GM18505 (cell line): ENCODE results near the gene TMBIM4.

ENCODE experiments used
- ATAC-seq: cut with Tn5 transposase; IDR thresholded peaks from one replicate; pipeline ENCODE4 v1.9.1; 2021; ENCODE audit not compliant: unreplicated experiment
- POLR2A ChIP-seq: IDR thresholded peaks from 4 replicates; pipeline ENCODE4 v1.6.1; 2011; ENCODE audit warnings: borderline replicate concordance; ENCODE audit not compliant: insufficient read depth, insufficient read length; ENCODE audit errors: extremely low read depth

TMBIM4 gene

GRCh38 chr12:66117242-66117641 is 52.6 kb downstream of the TMBIM4 start:
- no peak for ATAC-seq
- TF ChIP-seq POLR2A = no peak

GRCh38 chr12:66115071-66115600 is 54.7 kb downstream of the TMBIM4 start:
- ATAC-seq = no peak
- no peak for TF ChIP-seq POLR2A

DNA sequence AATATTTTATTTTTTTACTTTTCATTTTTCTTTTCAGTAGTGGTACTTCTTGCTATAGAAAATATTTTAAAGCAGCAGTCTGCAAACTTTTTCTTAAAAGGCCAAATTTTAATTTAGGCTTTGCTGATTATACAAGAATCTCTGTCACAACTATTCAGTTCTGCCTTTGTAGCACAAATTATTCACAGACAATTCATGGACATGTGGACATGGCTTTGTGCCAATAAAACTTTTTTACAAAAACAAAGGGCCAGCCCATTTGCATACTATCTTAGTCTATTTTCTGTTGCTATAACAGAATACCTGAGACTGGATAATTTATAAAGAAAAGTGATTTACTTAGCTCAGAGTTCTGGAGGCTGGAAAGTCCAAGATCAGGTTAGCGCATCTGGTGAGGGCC is 56.3 kb downstream of the TMBIM4 start:
- TF ChIP-seq POLR2A = no peak
- no peak for ATAC-seq

DNA sequence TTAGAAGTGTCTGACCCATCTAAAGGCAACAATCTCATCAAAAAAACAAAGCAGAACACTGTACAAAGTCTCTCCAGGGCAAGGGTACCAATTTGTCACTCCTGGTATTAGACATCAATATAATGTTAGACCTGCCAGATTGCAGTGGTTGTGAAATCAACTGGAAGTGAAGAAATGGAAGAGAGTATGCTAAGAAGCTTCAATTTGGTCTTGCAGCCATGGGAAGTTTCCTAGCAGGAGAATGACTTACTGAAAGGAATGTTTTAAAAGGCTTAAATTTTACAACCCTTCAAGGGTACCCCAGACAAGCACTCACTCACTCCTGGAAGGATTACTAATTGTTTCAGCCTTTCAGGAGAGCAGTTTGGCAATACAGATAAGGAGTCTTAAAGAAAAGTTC is 58.2 kb downstream of the TMBIM4 start:
- no peak for ATAC-seq
- no peak for TF ChIP-seq POLR2A

GRCh38 chr12:66109056-66109455 is 60.7 kb downstream of the TMBIM4 start:
- no peak for ATAC-seq
- TF ChIP-seq POLR2A = no peak

DNA sequence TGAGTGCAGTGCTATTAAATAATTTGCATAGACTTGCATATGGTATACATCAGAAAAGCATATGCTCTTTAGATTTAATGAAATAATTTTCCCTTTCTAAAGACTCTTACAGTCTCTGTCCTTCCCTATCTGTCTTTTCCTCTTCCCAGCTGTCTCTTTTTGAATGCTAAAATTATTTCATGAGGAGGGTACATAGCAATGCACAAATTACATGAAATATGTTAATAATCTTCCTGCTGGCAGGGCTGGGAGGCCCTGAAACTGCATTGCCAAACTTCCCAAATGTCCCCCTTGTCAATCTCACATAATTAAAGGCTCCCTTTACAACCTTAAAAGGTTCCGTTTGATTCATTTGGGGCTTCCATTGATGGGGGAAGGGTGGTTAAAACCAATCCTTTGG is 61.4 kb downstream of the TMBIM4 start:
- TF ChIP-seq POLR2A = no peak
- ATAC-seq = no peak

DNA sequence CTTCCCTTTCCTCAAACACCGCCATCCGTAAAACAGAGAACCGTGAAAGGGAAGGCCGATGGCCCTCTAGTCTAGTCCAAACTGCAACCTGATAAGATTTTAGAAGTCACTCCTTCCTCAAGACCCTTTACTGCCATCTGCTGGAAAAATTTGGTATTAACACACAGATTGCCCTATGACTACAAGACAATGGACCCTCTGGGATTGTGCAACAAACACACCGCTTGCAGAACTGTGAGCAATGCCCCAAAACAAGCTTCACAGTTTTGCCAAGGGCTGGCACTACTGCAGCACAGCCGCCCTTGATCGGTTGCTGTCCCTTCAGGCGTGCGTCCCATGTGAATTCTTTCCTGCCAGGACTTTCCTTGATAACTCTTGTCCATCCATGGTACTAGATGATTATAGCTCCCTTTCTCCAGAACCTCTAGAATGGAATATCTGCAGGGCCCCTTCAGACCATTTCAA is 62.3 kb downstream of the TMBIM4 start:
- no peak for ATAC-seq
- no peak for TF ChIP-seq POLR2A

DNA sequence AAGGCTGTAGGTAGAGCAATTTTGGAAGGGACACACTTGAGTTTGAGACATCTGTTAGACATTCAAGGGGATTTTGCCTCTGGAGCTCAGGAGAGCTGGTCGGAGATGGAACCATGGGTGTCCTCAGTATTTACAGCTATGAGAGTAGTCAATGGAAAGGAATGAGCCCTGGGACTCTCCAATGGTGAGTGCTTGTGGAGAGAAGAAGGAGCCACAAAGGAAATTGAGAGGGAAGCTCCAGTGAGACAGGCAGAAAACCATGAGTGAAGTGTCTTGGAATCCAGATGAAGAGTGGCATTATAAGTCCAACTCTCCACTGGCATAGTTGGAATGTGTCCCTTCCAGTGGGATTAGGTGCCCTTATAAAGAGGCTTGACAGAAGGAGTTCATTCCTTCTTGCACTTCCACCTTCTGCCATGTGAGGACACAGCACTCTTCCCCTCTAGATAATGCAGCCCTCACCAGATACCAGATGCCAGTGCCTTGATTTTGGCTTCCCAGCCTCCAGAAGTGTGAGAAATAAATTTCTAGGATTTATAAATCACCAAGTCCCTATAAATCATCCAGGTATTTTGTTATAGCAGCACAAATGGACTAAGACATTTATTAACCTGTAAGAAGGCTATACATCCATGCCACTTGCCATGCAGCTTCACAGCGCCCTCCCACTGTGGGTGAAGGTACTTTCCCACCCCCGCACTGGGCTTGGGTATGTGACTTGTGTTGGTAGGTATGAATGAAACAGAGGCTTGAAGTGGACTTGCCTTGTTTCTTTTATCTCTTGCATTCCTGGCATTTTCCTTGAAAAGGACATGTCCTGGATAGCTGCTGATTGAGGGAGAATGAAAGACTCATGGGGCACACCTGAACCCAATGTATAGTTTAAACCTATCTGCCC is 66.5 kb downstream of the TMBIM4 start:
- no peak for ATAC-seq
- no peak for TF ChIP-seq POLR2A

- TF ChIP-seq POLR2A = no peak
- ATAC-seq = no peak
Measured at GRCh38 chr12:66092559-66093269, 77.1 kb downstream of the TMBIM4 start.

- TF ChIP-seq POLR2A = no peak
Measured at GRCh38 chr12:66090157-66090556, 79.6 kb downstream of the TMBIM4 start.

DNA sequence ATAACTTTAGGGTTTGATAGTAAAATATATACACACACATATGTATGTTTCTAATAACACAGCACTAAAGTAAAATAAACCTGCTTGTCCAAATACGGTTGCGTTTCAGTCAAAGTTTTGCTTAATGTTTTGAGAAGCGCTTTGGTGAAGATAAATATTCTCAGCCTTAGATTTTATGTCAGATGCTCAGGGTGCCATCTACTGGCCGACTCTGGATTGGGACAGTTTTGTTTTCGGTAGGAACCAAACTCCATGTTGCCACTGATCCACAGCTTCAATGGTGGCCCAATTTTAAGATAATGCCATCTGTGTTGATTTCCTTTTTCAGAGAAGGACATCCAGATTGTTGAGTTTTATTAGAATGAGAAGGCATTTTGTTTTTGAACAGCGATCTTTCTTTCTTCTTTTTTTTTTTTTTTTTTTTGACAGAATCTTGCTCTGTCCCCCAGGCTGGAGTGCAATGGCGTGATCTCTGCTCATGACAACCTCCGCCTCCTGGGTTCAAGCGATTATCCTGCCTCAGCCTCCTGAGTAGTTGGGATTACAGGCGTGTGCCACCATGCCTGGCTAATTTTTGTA is 82.3 kb downstream of the TMBIM4 start:
- ATAC-seq = no peak

More at GRCh38 chr12:66090157-66090556, 79.6 kb downstream of the TMBIM4 start:
- no peak for ATAC-seq

DNA sequence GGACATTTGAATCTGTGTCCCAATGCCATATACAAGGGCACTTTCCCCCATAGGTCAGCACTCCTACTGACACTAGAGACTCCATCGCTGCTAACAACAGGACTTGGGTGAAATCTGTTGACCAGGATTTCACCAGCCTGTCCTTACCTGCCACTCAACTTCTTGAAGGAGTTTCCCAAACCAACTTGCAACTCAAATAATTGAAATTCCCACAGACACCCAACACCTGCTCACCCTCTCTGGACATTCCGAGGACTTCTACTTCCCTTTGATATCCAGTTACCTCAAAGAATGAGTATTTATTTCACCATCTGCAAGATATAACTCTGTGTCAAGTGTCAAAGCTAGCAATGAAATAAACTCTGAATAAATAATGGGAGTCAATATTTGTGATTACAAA is 83.8 kb downstream of the TMBIM4 start:
- no peak for ATAC-seq
- TF ChIP-seq POLR2A = no peak

More for the DNA sequence above, 82.3 kb downstream of the TMBIM4 start:
- TF ChIP-seq POLR2A = no peak
